ENCODE results near the gene GOLM1.

DNA sequence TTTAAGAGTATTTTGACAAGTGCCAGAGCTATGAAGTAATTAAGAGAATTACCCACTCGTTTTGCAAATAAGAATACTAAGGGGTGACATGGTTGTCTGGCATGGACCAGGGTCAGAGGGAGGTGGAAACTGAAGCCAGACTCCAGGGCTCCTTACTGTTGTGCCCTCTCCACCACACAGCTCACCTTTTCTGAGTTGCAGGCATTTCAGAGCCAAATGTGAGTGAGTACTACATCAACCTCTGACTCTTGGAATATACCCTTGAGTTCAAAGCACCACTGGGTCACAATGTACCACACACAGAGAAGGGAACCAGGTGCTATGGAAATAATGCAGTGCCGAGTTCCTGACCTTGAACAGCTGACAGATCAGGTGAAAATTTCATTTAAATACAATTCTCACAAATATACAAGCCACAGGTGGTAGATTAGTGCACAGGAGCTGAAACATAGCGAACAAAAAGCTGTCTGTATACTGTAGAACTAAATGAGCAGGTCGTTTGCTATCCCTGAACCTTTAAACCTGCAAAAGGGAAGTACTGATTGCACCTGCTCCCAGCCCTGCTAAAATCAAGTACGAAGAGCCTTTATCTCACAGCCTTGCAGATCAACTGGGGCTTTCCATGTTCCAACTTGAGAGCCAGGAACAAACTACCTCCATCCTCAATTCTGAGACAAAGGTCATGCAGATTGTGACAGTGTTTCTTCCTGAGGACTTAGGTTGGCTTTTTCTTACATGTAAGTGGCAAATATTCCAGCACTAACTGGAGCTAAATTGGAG is 57.0 kb downstream of the GOLM1 start:
- TF ChIP-seq, protein P1, sequence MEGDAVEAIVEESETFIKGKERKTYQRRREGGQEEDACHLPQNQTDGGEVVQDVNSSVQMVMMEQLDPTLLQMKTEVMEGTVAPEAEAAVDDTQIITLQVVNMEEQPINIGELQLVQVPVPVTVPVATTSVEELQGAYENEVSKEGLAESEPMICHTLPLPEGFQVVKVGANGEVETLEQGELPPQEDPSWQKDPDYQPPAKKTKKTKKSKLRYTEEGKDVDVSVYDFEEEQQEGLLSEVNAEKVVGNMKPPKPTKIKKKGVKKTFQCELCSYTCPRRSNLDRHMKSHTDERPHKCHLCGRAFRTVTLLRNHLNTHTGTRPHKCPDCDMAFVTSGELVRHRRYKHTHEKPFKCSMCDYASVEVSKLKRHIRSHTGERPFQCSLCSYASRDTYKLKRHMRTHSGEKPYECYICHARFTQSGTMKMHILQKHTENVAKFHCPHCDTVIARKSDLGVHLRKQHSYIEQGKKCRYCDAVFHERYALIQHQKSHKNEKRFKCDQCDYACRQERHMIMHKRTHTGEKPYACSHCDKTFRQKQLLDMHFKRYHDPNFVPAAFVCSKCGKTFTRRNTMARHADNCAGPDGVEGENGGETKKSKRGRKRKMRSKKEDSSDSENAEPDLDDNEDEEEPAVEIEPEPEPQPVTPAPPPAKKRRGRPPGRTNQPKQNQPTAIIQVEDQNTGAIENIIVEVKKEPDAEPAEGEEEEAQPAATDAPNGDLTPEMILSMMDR (IDR thresholded peaks at IDR 0.05): no peak
- TF ChIP-seq POLR2A (IDR thresholded peaks at IDR 0.05; ENCODE audit: low read depth) (no peak), POLR2AphosphoS5 (IDR thresholded peaks at IDR 0.05) (no peak)
